Natural killer cell (primary cell): ENCODE data around the gene MAP4K5. TPM values are rescaled to one million over a fixed set of nuclear protein-coding genes. Genes with fewer than 3 reads are reported as not detected.

Source experiments
- ATAC-seq, 3 donors: fragments of 150-1000 bp in 2 of 3; fragments of 200-7000 bp in 1 of 3; cut with Tn5 transposase; 1 replicate in 1 of 3; 2 replicates in 2 of 3; pipeline ENCODE4 v1.10.0; 2021; ENCODE audit warnings: mild to moderate bottlenecking in 2 of 3, moderate library complexity in 2 of 3
- DNase-seq, 2 donors: peaks; one replicate each; pipeline versions ENCODE4 v3.0.0 to v3.0.0-alpha.2; 2013 to 2021; ENCODE audit warnings: mixed read lengths in 1 of 2
- H3K27ac ChIP-seq: one replicate; pipeline ENCODE4 v1.5.1; 2013; ENCODE audit warnings: mild to moderate bottlenecking, low read length
- H3K27me3 ChIP-seq: one replicate; pipeline ENCODE4 v1.6.1; 2013; ENCODE audit warnings: low read length; ENCODE audit not compliant: control insufficient read depth, insufficient read depth
- H3K36me3 ChIP-seq: one replicate; pipeline ENCODE4 v1.6.1; 2013; ENCODE audit warnings: low read length; ENCODE audit not compliant: control insufficient read depth, insufficient read depth
- H3K4me1 ChIP-seq: one replicate; pipeline ENCODE4 v1.6.1; 2013; ENCODE audit warnings: low read length; ENCODE audit not compliant: control insufficient read depth, insufficient read depth
- H3K4me3 ChIP-seq: one replicate; pipeline ENCODE4 v1.5.1; 2013; ENCODE audit warnings: low read length
- H3K9me3 ChIP-seq: one replicate; pipeline ENCODE4 v1.6.1; 2013; ENCODE audit warnings: low read length; ENCODE audit not compliant: control insufficient read depth, insufficient read depth
- H3K27ac Mint-ChIP-seq, 2 donors: one replicate each; pipeline ENCODE4 v1.8.0; 2022; ENCODE audit warnings: mild to moderate bottlenecking in 2 of 2, mixed read lengths in 2 of 2, moderate library complexity in 1 of 2
- H3K27me3 Mint-ChIP-seq, 2 donors: one replicate each; pipeline ENCODE4 v1.8.0; 2022; ENCODE audit warnings: low read depth in 2 of 2, mixed read lengths in 2 of 2
- H3K36me3 Mint-ChIP-seq: one replicate; pipeline ENCODE4 v1.8.0; 2022; ENCODE audit warnings: mixed read lengths
- H3K4me1 Mint-ChIP-seq, 2 donors: one replicate each; pipeline ENCODE4 v1.8.0; 2022; ENCODE audit warnings: mixed read lengths in 2 of 2
- H3K4me3 Mint-ChIP-seq: one replicate; pipeline ENCODE4 v1.8.0; 2022; ENCODE audit warnings: mild to moderate bottlenecking, moderate library complexity, mixed read lengths
- H3K9me3 Mint-ChIP-seq, 2 donors: one replicate each; pipeline ENCODE4 v1.8.0; 2022; ENCODE audit warnings: mixed read lengths in 2 of 2
- CTCF ChIP-seq: fragments of 200-600 bp; IDR thresholded peaks from one replicate; pipeline ENCODE4 v1.8.0; 2022; ENCODE audit warnings: antibody characterized with exemption
- WGBS: methylation state at CpG from one replicate; pipeline ENCODE4 v1.1.7; 2013; ENCODE audit warnings: missing lambda C conversion rate; ENCODE audit not compliant: insufficient coverage; 5-methylcytosine and 5-hydroxymethylcytosine counted together
- intact Hi-C: fragments of 100-400 bp; cut with micrococcal nuclease; formaldehyde crosslinking; loops from one replicate; pipeline ENCODE4 v1.14.2; 2022
- total RNA-seq, 4 donors: library from RNA; stranded (reverse); fragments of 120-200 nt in 1 of 4; gene quantifications; one replicate each; pipeline versions ENCODE4 v1.2.3 to v1.2.4, GENCODE V29; 2013 to 2022

MAP4K5 gene
- total RNA-seq, 3 donors from 2014 or later (not counting 1 experiment from before 2014, with no cell fraction given): 63.3 to 74.6 (median 65.9) TPM

- no peaks in the 10 kb centered on the region for H3K9me3 Mint-ChIP-seq
Measured at GRCh38 chr14:50381823-50382287, 150.5 kb downstream of the MAP4K5 start.

DNA sequence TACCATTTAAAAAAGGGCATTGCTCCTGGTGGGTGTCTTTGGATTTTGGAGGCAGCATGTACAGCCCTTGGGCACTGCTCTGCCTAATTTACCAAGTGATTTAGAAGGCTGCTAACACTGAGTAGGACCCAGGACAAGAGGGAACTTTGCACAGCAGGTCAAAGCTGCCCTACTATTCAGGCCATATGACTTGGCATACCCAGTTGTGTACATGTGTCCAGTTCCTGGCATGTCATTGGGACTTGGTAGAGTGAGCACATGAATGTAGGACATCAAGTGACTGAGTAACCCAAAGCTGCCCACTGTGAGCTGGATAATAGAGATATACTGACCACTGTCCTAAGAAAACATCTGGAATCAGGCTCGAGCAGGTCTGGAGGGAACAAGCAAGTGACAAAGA is 151.4 kb downstream of the MAP4K5 start:
- peak in 1 of 3 donors; percentile 17 for ATAC-seq
- no peaks in the 10 kb centered on the region for H3K9me3 Mint-ChIP-seq
- Histone ChIP-seq H3K4me1 (no peaks in the 10 kb centered on the region), H3K27ac (no peak overlapping the region), H3K36me3 (no peaks in the 10 kb centered on the region), H3K4me3 (no peak overlapping the region), H3K27me3 (no peaks in the 10 kb centered on the region), H3K9me3 (no peaks in the 10 kb centered on the region)
- 75% methylated on average over 1 of the region's 1 CpG for WGBS
- DNase-seq: no peak
- H3K27me3 Mint-ChIP-seq: no peaks in the 10 kb centered on the region
- H3K27ac Mint-ChIP-seq: no peak overlapping the region
- H3K4me3 Mint-ChIP-seq: no peak overlapping the region
- no peaks in the 10 kb centered on the region for H3K4me1 Mint-ChIP-seq
- no peaks in the 10 kb centered on the region for H3K36me3 Mint-ChIP-seq
- no peak for TF ChIP-seq CTCF
- intact Hi-C loops: no loop called here

More at GRCh38 chr14:50381823-50382287, 150.5 kb downstream of the MAP4K5 start:
- no peaks in the 10 kb centered on the region for H3K27me3 Mint-ChIP-seq
- no peaks in the 10 kb centered on the region for H3K4me1 Mint-ChIP-seq
- Histone ChIP-seq H3K4me3 (no peak overlapping the region), H3K27ac (no peak overlapping the region), H3K27me3 (no peaks in the 10 kb centered on the region), H3K4me1 (no peaks in the 10 kb centered on the region), H3K9me3 (no peaks in the 10 kb centered on the region), H3K36me3 (no peaks in the 10 kb centered on the region)
- ATAC-seq (no peak), DNase-seq (no peak)
- intact Hi-C loops: no loop called here
- no peaks in the 10 kb centered on the region for H3K36me3 Mint-ChIP-seq
- no peak for TF ChIP-seq CTCF
- H3K4me3 Mint-ChIP-seq: no peak overlapping the region
- 92% methylated on average over 13 of the region's 14 CpGs for WGBS
- no peak overlapping the region for H3K27ac Mint-ChIP-seq

DNA sequence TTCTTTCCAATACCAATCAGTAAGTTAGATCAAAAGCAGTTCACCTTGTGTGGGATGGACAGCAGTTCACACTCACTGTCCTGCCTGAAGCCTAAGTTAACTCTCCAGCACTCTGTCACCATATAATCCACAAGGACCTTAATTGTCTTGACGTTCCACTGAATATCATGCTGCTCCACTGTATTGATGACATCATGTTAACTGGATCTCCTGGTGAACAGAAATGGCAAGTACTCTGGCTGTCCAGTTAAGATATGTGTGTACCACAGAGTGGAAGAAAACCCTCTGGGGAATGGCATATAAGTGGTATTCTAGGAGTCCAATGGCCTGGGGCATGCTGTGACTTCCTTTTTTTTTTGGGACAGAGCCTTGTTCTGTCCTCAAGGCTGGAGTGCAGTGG is 151.9 kb downstream of the MAP4K5 start:
- Mint-ChIP-seq H3K4me3 (no peak overlapping the region), H3K36me3 (no peaks in the 10 kb centered on the region), H3K27me3 (no peaks in the 10 kb centered on the region), H3K4me1 (no peaks in the 10 kb centered on the region), H3K9me3 (no peaks in the 10 kb centered on the region), H3K27ac (no peak overlapping the region)
- H3K9me3 ChIP-seq: no peaks in the 10 kb centered on the region
- no peak overlapping the region for H3K27ac ChIP-seq
- H3K36me3 ChIP-seq: no peaks in the 10 kb centered on the region
- H3K27me3 ChIP-seq: no peaks in the 10 kb centered on the region
- H3K4me3 ChIP-seq: no peak overlapping the region
- ATAC-seq: no peak
- whole genome bisulfite sequencing: 100% methylated on average over 1 of the region's 1 CpG
- no peak for DNase-seq
- H3K4me1 ChIP-seq: no peaks in the 10 kb centered on the region
- no peak for TF ChIP-seq CTCF
- intact Hi-C loops: no loop called here

DNA sequence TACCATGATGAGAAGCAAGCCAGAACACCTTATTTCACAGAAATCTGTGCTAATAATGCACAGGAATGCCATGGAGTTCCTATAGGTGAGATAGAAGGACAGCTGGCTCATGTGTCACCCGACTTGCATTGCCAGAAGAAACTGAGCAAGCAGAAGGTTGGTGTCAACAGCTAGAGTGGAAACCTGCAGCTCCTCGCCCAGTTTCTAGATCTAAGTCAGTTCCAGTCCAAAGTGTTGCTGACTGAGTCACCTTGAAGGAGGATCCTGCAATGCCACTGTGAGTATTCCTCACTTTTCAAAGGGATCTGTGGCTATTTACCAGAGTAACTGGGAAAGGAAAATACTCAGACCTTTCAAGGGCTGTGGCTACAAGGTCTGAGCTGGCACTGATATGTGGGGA is 152.8 kb downstream of the MAP4K5 start:
- H3K27me3 ChIP-seq: no peaks in the 10 kb centered on the region
- no peaks in the 10 kb centered on the region for H3K36me3 ChIP-seq
- intact Hi-C loops: no loop called here
- H3K9me3 ChIP-seq: no peaks in the 10 kb centered on the region
- no peak overlapping the region for H3K4me3 ChIP-seq
- no peak overlapping the region for H3K27ac Mint-ChIP-seq
- H3K4me1 ChIP-seq: no peaks in the 10 kb centered on the region
- TF ChIP-seq CTCF: no peak
- no peak for DNase-seq
- ATAC-seq: no peak
- H3K4me3 Mint-ChIP-seq: no peak overlapping the region
- WGBS: 87% methylated on average over 2 of the region's 2 CpGs
- no peaks in the 10 kb centered on the region for H3K4me1 Mint-ChIP-seq
- H3K27me3 Mint-ChIP-seq: no peaks in the 10 kb centered on the region
- H3K27ac ChIP-seq: no peak overlapping the region
- H3K36me3 Mint-ChIP-seq: no peaks in the 10 kb centered on the region
- no peaks in the 10 kb centered on the region for H3K9me3 Mint-ChIP-seq
